GM23338 (cell line): ENCODE results near the gene PRAMEF12. TPM values are rescaled to one million over a fixed set of nuclear protein-coding genes. Genes with fewer than 3 reads are reported as not detected.
"Not testable (repeated sequence)": the region's sequence is repeated elsewhere in the genome, so short reads cannot be mapped to it uniquely, and the experiment has no call there.

Experiments used
- ATAC-seq: fragments of 200-7000 bp; cut with Tn5 transposase; 3 replicates; pipeline ENCODE4 v1.9.1; 2020
- DNase-seq: peaks from one replicate; pipeline ENCODE4 v3.0.0-alpha.2; 2015; ENCODE audit warnings: low spot score
- H2AFZ ChIP-seq: fragments of 200-600 bp; sonication (generic); 2 replicates; pipeline ENCODE4 v1.8.0; 2016; ENCODE audit warnings: antibody characterized with exemption, mild to moderate bottlenecking, moderate library complexity
- H3F3A ChIP-seq: fragments of 200-600 bp; sonication (generic); replicated peaks from 2 replicates; pipeline ENCODE4 v1.8.0; 2017; ENCODE audit warnings: antibody characterized with exemption, mixed run types, low read depth
- H3K27ac ChIP-seq: fragments of 200-600 bp; sonication (generic); 2 replicates; pipeline ENCODE4 v1.6.1; 2016; ENCODE audit warnings: low read depth
- H3K27me3 ChIP-seq: fragments of 200-600 bp; sonication (generic); 2 replicates; pipeline ENCODE4 v1.8.0; 2016; ENCODE audit warnings: mild to moderate bottlenecking, mixed run types, moderate library complexity; ENCODE audit not compliant: insufficient read depth
- H3K36me3 ChIP-seq: fragments of 200-600 bp; sonication (generic); 2 replicates; pipeline ENCODE4 v1.8.0; 2016; ENCODE audit warnings: mild to moderate bottlenecking; ENCODE audit not compliant: insufficient read depth
- H3K4me1 ChIP-seq: fragments of 200-600 bp; sonication (generic); 2 replicates; pipeline ENCODE4 v1.8.0; 2016; ENCODE audit warnings: mild to moderate bottlenecking, moderate library complexity; ENCODE audit not compliant: insufficient read depth
- H3K4me2 ChIP-seq: fragments of 200-600 bp; sonication (generic); 2 replicates; pipeline ENCODE4 v1.7.1; 2017; ENCODE audit warnings: mixed run types
- H3K4me3 ChIP-seq: fragments of 200-600 bp; sonication (generic); 2 replicates; pipeline ENCODE4 v1.6.1; 2016; ENCODE audit warnings: mixed run types
- H3K79me2 ChIP-seq: fragments of 200-600 bp; sonication (generic); replicated peaks from 2 replicates; pipeline ENCODE4 v1.8.0; 2017; ENCODE audit warnings: mild to moderate bottlenecking; ENCODE audit not compliant: insufficient read depth
- H3K9me2 ChIP-seq: fragments of 200-600 bp; sonication (generic); 2 replicates; pipeline ENCODE4 v1.8.0; 2017; ENCODE audit not compliant: insufficient read depth
- H4K20me1 ChIP-seq: fragments of 200-600 bp; sonication (generic); replicated peaks from 2 replicates; pipeline ENCODE4 v1.8.0; 2017; ENCODE audit warnings: mild to moderate bottlenecking; ENCODE audit not compliant: insufficient read depth
- H3K27ac Mint-ChIP-seq: 2 replicates; pipeline ENCODE4 v1.8.0; 2020; ENCODE audit warnings: inconsistent platforms, mild to moderate bottlenecking, moderate library complexity, mixed read lengths
- H3K27me3 Mint-ChIP-seq: 3 replicates; pipeline ENCODE4 v1.8.0; 2022; ENCODE audit warnings: low read depth, mild to moderate bottlenecking, moderate library complexity, mixed read lengths, inconsistent platforms; ENCODE audit not compliant: insufficient read depth, poor library complexity
- H3K36me3 Mint-ChIP-seq: 3 replicates; pipeline ENCODE4 v1.8.0; 2021; ENCODE audit warnings: low read depth, mild to moderate bottlenecking, inconsistent platforms, moderate library complexity, mixed read lengths
- H3K4me1 Mint-ChIP-seq: 3 replicates; pipeline ENCODE4 v1.8.0; 2020; ENCODE audit warnings: mild to moderate bottlenecking, inconsistent platforms, mixed read lengths
- H3K4me3 Mint-ChIP-seq: 3 replicates; pipeline ENCODE4 v1.8.0; 2021; ENCODE audit warnings: moderate library complexity, mild to moderate bottlenecking, inconsistent platforms, mixed read lengths
- H3K9me3 Mint-ChIP-seq: 3 replicates; pipeline ENCODE4 v1.8.0; 2020; ENCODE audit warnings: moderate library complexity, mild to moderate bottlenecking, inconsistent platforms, mixed read lengths
- CREB1 ChIP-seq: fragments of 250-450 bp; sonication (Bioruptor Pico); IDR thresholded peaks from 2 replicates; pipeline ENCODE4 v1.5.0; 2020; ENCODE audit warnings: low read depth, mild to moderate bottlenecking, moderate library complexity
- EZH2 ChIP-seq: fragments of 200-600 bp; sonication (generic); IDR thresholded peaks from one replicate; pipeline ENCODE4 v1.8.0; 2017; ENCODE audit warnings: antibody characterized with exemption, mild to moderate bottlenecking, low read depth; ENCODE audit not compliant: unreplicated experiment
- EZH2phosphoT487 ChIP-seq: fragments of 200-600 bp; sonication (generic); IDR thresholded peaks from one replicate; pipeline ENCODE4 v1.8.1; 2018; ENCODE audit warnings: antibody characterized with exemption; ENCODE audit not compliant: unreplicated experiment
- JUNB ChIP-seq: IDR thresholded peaks from one replicate; pipeline ENCODE4 v1.6.1; 2016; ENCODE audit warnings: antibody characterized with exemption; ENCODE audit not compliant: unreplicated experiment
- ZNF114 ChIP-seq: fragments of 250-450 bp; sonication (Bioruptor Pico); IDR thresholded peaks from 2 replicates; pipeline ENCODE4 v1.5.0; 2020; ENCODE audit warnings: mild to moderate bottlenecking, moderate library complexity
- polyA plus RNA-seq: library from polyadenylated mRNA; unstranded; fragments of >200 nt; fragmentation: Nextera tagmentation; extraction: Ambion mirVana; gene quantifications from 2 replicates; pipeline ENCODE4 v1.2.1, GENCODE V29; 2016
- total RNA-seq: library from RNA; depleted of rRNA; stranded (reverse); fragments of >200 nt; shearing (Covaris generic); gene quantifications from 2 replicates; pipeline ENCODE4 v1.2.3, GENCODE V29; 2014
- TF ChIP-seq, protein P1 (sequence below), 2 experiments: fragments of 200-600 bp in 1 of 2; sonication (generic) in 1 of 2; conservative IDR thresholded peaks; 2 replicates each; pipeline versions ENCODE4 v1.5.1 to v1.6.1; 2016 to 2017; ENCODE audit warnings: antibody characterized with exemption in 2 of 2, low read depth in 2 of 2, mild to moderate bottlenecking in 2 of 2, moderate library complexity in 1 of 2
- TF ChIP-seq, protein P2 (sequence below): IDR thresholded peaks from one replicate; pipeline ENCODE4 v1.6.1; 2018; ENCODE audit warnings: antibody characterized with exemption; ENCODE audit not compliant: unreplicated experiment

The PRAMEF12 gene
- total and polyA plus RNA-seq, 2 experiments from 2014 or later = not detected

DNA sequence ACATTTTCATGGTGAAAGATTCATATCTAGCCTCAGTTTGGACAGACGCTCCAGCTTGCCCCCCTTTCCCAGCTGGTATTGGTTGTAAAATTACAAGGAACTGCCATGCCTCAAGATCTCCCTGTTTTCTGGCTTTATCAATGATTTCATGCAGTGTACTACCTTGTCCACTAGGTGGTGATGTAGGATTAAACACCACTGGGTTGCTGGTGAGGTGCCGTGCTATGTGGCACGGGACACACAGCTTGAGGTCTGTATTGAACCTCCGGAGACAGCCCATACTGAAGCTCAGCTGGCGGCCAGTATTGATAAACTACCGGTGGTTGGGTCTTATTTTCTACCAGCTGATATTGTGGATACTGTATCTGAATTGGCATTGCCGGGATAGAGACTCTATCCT is 10.2 kb downstream of the PRAMEF12 start:
- not testable (repeated sequence) for H3K79me2 ChIP-seq, H3K27me3 ChIP-seq, H2AFZ ChIP-seq, H3K27me3 Mint-ChIP-seq, H3K36me3 ChIP-seq, H3K4me1 ChIP-seq, H3F3A ChIP-seq, H3K4me2 ChIP-seq, H3K9me2 ChIP-seq, H3K4me1 Mint-ChIP-seq, H3K4me3 Mint-ChIP-seq, H4K20me1 ChIP-seq, H3K27ac Mint-ChIP-seq, H3K4me3 ChIP-seq, H3K27ac ChIP-seq
- DNase-seq (peak; percentile 70), ATAC-seq (peak; percentile 67)
- peaks cover 13% of the 10 kb centered on the region; the same call in 1 of the 3 replicates for H3K36me3 Mint-ChIP-seq
- TF ChIP-seq, protein P1, sequence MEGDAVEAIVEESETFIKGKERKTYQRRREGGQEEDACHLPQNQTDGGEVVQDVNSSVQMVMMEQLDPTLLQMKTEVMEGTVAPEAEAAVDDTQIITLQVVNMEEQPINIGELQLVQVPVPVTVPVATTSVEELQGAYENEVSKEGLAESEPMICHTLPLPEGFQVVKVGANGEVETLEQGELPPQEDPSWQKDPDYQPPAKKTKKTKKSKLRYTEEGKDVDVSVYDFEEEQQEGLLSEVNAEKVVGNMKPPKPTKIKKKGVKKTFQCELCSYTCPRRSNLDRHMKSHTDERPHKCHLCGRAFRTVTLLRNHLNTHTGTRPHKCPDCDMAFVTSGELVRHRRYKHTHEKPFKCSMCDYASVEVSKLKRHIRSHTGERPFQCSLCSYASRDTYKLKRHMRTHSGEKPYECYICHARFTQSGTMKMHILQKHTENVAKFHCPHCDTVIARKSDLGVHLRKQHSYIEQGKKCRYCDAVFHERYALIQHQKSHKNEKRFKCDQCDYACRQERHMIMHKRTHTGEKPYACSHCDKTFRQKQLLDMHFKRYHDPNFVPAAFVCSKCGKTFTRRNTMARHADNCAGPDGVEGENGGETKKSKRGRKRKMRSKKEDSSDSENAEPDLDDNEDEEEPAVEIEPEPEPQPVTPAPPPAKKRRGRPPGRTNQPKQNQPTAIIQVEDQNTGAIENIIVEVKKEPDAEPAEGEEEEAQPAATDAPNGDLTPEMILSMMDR (conservative IDR thresholded peaks at IDR 0.05; ENCODE audit: low read depth in 2 of 2) = peak; percentile 52 to 59
- peaks cover 35% of the 10 kb centered on the region for H3K9me3 Mint-ChIP-seq

DNA sequence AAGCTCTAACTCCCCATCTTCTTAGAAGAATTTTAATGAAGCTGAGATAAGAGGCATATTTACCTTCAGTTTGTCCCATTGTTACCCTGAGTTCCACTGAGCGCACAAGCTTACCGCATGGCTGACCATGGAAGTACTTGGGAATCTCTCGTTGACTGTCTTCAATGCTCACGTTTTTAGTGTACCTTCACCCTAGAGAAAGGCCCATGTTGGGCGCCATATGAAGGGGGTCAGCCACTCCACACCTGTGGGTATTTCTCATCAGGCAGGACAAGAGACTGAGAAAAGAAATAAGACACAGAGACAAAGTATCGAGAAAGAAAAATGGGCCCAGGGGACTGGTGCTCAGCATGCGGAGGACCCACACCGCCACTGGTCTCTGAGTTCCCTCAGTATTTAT is 11.2 kb downstream of the PRAMEF12 start:
- H3K9me3 Mint-ChIP-seq = peaks cover 40% of the 10 kb centered on the region
- peaks cover 13% of the 10 kb centered on the region; the same call in 1 of the 3 replicates for H3K36me3 Mint-ChIP-seq
- H3K27me3 Mint-ChIP-seq, H3K4me1 Mint-ChIP-seq, H3K27ac ChIP-seq, H3K36me3 ChIP-seq, H3K27ac Mint-ChIP-seq, H3K9me2 ChIP-seq, H2AFZ ChIP-seq, H3K4me1 ChIP-seq, H4K20me1 ChIP-seq, H3K4me3 ChIP-seq, H3K4me2 ChIP-seq, ATAC-seq, H3K4me3 Mint-ChIP-seq, H3K79me2 ChIP-seq, H3K27me3 ChIP-seq, H3F3A ChIP-seq: not testable (repeated sequence)
- DNase-seq = peak; percentile 38

DNA sequence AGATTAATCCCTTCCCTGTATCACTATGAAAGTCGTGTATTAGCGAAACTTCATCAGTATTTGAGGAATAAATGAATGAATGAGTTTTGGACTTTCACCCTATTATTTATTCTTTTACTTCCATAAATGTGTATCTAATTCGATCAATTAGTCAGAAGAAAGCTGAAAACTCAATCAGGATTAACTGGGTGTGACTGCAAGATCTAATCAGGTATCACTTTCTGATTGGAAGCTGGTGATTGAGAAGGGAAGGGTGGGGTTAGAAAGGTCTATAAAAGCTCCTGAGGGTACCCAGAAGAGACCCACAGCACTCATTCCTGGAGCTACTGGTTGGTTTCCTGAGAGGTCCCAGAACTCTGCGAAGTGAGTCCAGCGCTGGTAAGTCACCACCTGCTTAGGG is 17.6 kb downstream of the PRAMEF12 start, which contains the start of gene PRAMEF1:
PRAMEF1 (plus strand) TSS at position 301 of the 400 bp plus-strand sequence. CDS start 1,831 bp downstream, outside the sequence.
- H3K4me2 ChIP-seq, H3F3A ChIP-seq, H3K27me3 ChIP-seq, H3K4me1 ChIP-seq, H3K79me2 ChIP-seq, H3K27me3 Mint-ChIP-seq, H3K9me2 ChIP-seq, ATAC-seq, H3K27ac Mint-ChIP-seq, H3K4me3 Mint-ChIP-seq, DNase-seq, H3K4me3 ChIP-seq, H3K36me3 ChIP-seq, H3K4me1 Mint-ChIP-seq, H4K20me1 ChIP-seq, H2AFZ ChIP-seq, H3K36me3 Mint-ChIP-seq, H3K27ac ChIP-seq: not testable (repeated sequence)
- peaks cover 64% of the 10 kb centered on the region for H3K9me3 Mint-ChIP-seq

DNA sequence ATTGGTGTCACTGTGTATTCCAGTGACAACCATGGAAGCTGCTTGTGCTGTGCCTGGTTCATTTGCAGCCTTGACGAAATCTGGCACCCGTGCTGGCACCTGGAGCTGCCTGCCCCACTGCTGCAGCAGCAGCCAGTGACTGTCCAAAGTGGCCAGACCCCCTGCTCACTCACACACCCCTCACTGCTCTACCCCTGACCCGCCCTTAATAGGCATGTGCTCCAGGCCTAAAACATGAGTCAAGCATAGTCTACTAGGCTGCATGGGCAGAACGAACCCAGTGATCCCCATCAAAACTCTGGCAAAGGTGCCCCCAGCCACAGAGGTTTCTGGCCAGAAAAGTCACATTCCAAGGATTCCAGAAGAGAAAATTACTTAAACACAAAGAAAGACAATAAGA is 25.4 kb downstream of the PRAMEF12 start:
- no peaks in the 10 kb centered on the region for H3K9me2 ChIP-seq
- Mint-ChIP-seq H3K27ac (no peak overlapping the region), H3K4me3 (no peak overlapping the region), H3K27me3 (peaks cover 1% of the 10 kb centered on the region), H3K36me3 (peaks cover 6% of the 10 kb centered on the region; the same call in 1 of the 3 replicates), H3K9me3 (peaks cover 91% of the 10 kb centered on the region), H3K4me1 (no peaks in the 10 kb centered on the region)
- H3F3A ChIP-seq = no peaks in the 10 kb centered on the region
- no peak overlapping the region for H2AFZ ChIP-seq
- H3K79me2 ChIP-seq = no peaks in the 10 kb centered on the region
- H3K36me3 ChIP-seq = no peaks in the 10 kb centered on the region
- no peak overlapping the region for H3K4me3 ChIP-seq
- no peak for DNase-seq
- H3K27me3 ChIP-seq = no peaks in the 10 kb centered on the region
- H3K4me2 ChIP-seq = no peak overlapping the region
- no peak overlapping the region for H3K27ac ChIP-seq
- no peaks in the 10 kb centered on the region for H4K20me1 ChIP-seq
- ATAC-seq = no peak
- no peaks in the 10 kb centered on the region for H3K4me1 ChIP-seq
- TF ChIP-seq, protein P1 (conservative IDR thresholded peaks at IDR 0.05; ENCODE audit: low read depth in 2 of 2) = no peak
- TF ChIP-seq, protein P2, sequence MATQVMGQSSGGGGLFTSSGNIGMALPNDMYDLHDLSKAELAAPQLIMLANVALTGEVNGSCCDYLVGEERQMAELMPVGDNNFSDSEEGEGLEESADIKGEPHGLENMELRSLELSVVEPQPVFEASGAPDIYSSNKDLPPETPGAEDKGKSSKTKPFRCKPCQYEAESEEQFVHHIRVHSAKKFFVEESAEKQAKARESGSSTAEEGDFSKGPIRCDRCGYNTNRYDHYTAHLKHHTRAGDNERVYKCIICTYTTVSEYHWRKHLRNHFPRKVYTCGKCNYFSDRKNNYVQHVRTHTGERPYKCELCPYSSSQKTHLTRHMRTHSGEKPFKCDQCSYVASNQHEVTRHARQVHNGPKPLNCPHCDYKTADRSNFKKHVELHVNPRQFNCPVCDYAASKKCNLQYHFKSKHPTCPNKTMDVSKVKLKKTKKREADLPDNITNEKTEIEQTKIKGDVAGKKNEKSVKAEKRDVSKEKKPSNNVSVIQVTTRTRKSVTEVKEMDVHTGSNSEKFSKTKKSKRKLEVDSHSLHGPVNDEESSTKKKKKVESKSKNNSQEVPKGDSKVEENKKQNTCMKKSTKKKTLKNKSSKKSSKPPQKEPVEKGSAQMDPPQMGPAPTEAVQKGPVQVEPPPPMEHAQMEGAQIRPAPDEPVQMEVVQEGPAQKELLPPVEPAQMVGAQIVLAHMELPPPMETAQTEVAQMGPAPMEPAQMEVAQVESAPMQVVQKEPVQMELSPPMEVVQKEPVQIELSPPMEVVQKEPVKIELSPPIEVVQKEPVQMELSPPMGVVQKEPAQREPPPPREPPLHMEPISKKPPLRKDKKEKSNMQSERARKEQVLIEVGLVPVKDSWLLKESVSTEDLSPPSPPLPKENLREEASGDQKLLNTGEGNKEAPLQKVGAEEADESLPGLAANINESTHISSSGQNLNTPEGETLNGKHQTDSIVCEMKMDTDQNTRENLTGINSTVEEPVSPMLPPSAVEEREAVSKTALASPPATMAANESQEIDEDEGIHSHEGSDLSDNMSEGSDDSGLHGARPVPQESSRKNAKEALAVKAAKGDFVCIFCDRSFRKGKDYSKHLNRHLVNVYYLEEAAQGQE = no peak
- TF ChIP-seq CREB1 (CRISPR knock-in tag) (no peak), EZH2phosphoT487 (no peak), EZH2 (no peak), JUNB (no peak), ZNF114 (CRISPR knock-in tag) (no peak)
